ENCODE data around the gene EXD1.

Gene EXD1

GRCh38 chr15:41218851-41219250 is 11.7 kb downstream of the EXD1 start:
- H3K36me3 ChIP-seq (ENCODE audit: control insufficient read depth, insufficient read depth, low read length), result no peaks in the 10 kb centered on the region
- H3K27me3 ChIP-seq (ENCODE audit: control insufficient read depth, insufficient read depth, low read length), result no peaks in the 10 kb centered on the region
- no peak overlapping the region for H3K4me3 ChIP-seq (ENCODE audit: low read depth, low read length)
- no peaks in the 10 kb centered on the region for H3K9me3 ChIP-seq (ENCODE audit: control insufficient read depth, insufficient read depth, low read length)
- H3K9ac ChIP-seq (ENCODE audit: low read depth, low read length), result no peak overlapping the region
- peaks cover 15% of the 10 kb centered on the region for H3K4me1 ChIP-seq (ENCODE audit: control insufficient read depth, insufficient read depth, low read length)

GRCh38 chr15:41215708-41216107 is 14.8 kb downstream of the EXD1 start:
- no peaks in the 10 kb centered on the region for H3K27me3 ChIP-seq (ENCODE audit: control insufficient read depth, insufficient read depth, low read length)
- no peak overlapping the region for H3K9ac ChIP-seq (ENCODE audit: low read depth, low read length)
- H3K9me3 ChIP-seq (ENCODE audit: control insufficient read depth, insufficient read depth, low read length), result no peaks in the 10 kb centered on the region
- no peak overlapping the region for H3K4me3 ChIP-seq (ENCODE audit: low read depth, low read length)
- H3K36me3 ChIP-seq (ENCODE audit: control insufficient read depth, insufficient read depth, low read length), result no peaks in the 10 kb centered on the region
- H3K4me1 ChIP-seq (ENCODE audit: control insufficient read depth, insufficient read depth, low read length), result peaks cover 15% of the 10 kb centered on the region

GRCh38 chr15:41207687-41208448 is 22.7 kb downstream of the EXD1 start:
- no peak overlapping the region for H3K9ac ChIP-seq (ENCODE audit: low read depth, low read length)
- no peaks in the 10 kb centered on the region for H3K4me1 ChIP-seq (ENCODE audit: control insufficient read depth, insufficient read depth, low read length)
- H3K9me3 ChIP-seq (ENCODE audit: control insufficient read depth, insufficient read depth, low read length), result no peaks in the 10 kb centered on the region
- H3K27me3 ChIP-seq (ENCODE audit: control insufficient read depth, insufficient read depth, low read length), result no peaks in the 10 kb centered on the region
- H3K36me3 ChIP-seq (ENCODE audit: control insufficient read depth, insufficient read depth, low read length), result no peaks in the 10 kb centered on the region
- no peak overlapping the region for H3K4me3 ChIP-seq (ENCODE audit: low read depth, low read length)

DNA sequence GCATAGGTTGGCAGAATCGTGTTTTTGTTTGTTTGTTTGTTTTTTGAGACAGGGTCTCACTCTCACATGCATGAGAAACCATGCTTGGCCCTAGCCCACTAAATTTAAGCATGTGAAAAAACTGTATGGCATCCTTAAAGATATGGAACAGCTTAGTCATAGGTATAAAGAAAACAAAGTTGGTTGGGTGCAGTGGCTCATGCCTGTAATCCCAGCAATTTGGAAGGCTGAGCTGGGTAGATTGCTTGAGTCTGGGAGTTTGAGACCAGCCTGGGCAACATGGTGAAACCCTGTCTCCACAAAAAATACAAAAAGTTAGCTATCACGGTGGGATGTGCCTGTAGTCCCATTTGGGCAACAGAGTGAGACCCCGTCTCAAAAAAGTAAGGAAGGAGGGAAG is 25.2 kb downstream of the EXD1 start:
- H3K27me3 ChIP-seq (ENCODE audit: control insufficient read depth, insufficient read depth, low read length), result no peaks in the 10 kb centered on the region
- no peak overlapping the region for H3K4me3 ChIP-seq (ENCODE audit: low read depth, low read length)
- H3K4me1 ChIP-seq (ENCODE audit: control insufficient read depth, insufficient read depth, low read length), result no peaks in the 10 kb centered on the region
- no peaks in the 10 kb centered on the region for H3K36me3 ChIP-seq (ENCODE audit: control insufficient read depth, insufficient read depth, low read length)
- no peaks in the 10 kb centered on the region for H3K9me3 ChIP-seq (ENCODE audit: control insufficient read depth, insufficient read depth, low read length)
- no peak overlapping the region for H3K9ac ChIP-seq (ENCODE audit: low read depth, low read length)

- Histone ChIP-seq H3K36me3 (ENCODE audit: control insufficient read depth, insufficient read depth, low read length) (no peaks in the 10 kb centered on the region), H3K27me3 (ENCODE audit: control insufficient read depth, insufficient read depth, low read length) (no peaks in the 10 kb centered on the region), H3K4me3 (ENCODE audit: low read depth, low read length) (no peak overlapping the region), H3K9ac (ENCODE audit: low read depth, low read length) (no peak overlapping the region), H3K4me1 (ENCODE audit: control insufficient read depth, insufficient read depth, low read length) (no peaks in the 10 kb centered on the region), H3K9me3 (ENCODE audit: control insufficient read depth, insufficient read depth, low read length) (no peaks in the 10 kb centered on the region)
Measured at GRCh38 chr15:41203395-41203794, 27.2 kb downstream of the EXD1 start.

GRCh38 chr15:41199470-41199869 is 31.1 kb downstream of the EXD1 start:
- no peaks in the 10 kb centered on the region for H3K4me1 ChIP-seq (ENCODE audit: control insufficient read depth, insufficient read depth, low read length)
- no peaks in the 10 kb centered on the region for H3K27me3 ChIP-seq (ENCODE audit: control insufficient read depth, insufficient read depth, low read length)
- H3K4me3 ChIP-seq (ENCODE audit: low read depth, low read length), result no peak overlapping the region
- no peak overlapping the region for H3K9ac ChIP-seq (ENCODE audit: low read depth, low read length)
- H3K9me3 ChIP-seq (ENCODE audit: control insufficient read depth, insufficient read depth, low read length), result no peaks in the 10 kb centered on the region
- H3K36me3 ChIP-seq (ENCODE audit: control insufficient read depth, insufficient read depth, low read length), result no peaks in the 10 kb centered on the region

DNA sequence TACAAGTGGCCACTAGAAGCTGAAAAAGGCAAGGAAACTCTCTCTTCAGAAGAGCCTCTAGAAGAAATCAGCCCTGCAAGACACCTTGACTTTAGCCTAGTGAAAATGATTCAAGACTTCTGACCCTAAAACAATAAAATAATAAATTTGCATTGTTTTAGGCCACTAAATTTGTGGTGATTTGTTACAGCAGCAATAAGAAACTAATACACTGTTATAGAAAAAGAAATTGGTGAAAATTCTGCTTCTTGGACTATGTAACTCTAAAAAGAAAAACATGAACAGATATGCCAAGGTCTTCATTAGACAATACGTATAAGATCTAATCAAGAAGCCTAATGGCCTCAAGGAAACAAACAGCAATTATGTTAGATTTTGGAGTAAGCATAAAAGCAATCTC is 36.1 kb downstream of the EXD1 start:
- Histone ChIP-seq H3K4me1 (ENCODE audit: control insufficient read depth, insufficient read depth, low read length) (no peaks in the 10 kb centered on the region), H3K9me3 (ENCODE audit: control insufficient read depth, insufficient read depth, low read length) (no peaks in the 10 kb centered on the region), H3K9ac (ENCODE audit: low read depth, low read length) (no peak overlapping the region)

GRCh38 chr15:41183581-41183980 is 47.0 kb downstream of the EXD1 start:
- Histone ChIP-seq H3K9me3 (ENCODE audit: control insufficient read depth, insufficient read depth, low read length) (no peaks in the 10 kb centered on the region), H3K4me3 (ENCODE audit: low read depth, low read length) (no peak overlapping the region), H3K9ac (ENCODE audit: low read depth, low read length) (no peak overlapping the region), H3K36me3 (ENCODE audit: control insufficient read depth, insufficient read depth, low read length) (no peaks in the 10 kb centered on the region), H3K4me1 (ENCODE audit: control insufficient read depth, insufficient read depth, low read length) (peaks cover 3% of the 10 kb centered on the region), H3K27me3 (ENCODE audit: control insufficient read depth, insufficient read depth, low read length) (no peaks in the 10 kb centered on the region)

More for the DNA sequence above, 36.1 kb downstream of the EXD1 start:
- H3K27me3 ChIP-seq (ENCODE audit: control insufficient read depth, insufficient read depth, low read length), result no peaks in the 10 kb centered on the region
- H3K36me3 ChIP-seq (ENCODE audit: control insufficient read depth, insufficient read depth, low read length), result no peaks in the 10 kb centered on the region
- H3K4me3 ChIP-seq (ENCODE audit: low read depth, low read length), result no peak overlapping the region

DNA sequence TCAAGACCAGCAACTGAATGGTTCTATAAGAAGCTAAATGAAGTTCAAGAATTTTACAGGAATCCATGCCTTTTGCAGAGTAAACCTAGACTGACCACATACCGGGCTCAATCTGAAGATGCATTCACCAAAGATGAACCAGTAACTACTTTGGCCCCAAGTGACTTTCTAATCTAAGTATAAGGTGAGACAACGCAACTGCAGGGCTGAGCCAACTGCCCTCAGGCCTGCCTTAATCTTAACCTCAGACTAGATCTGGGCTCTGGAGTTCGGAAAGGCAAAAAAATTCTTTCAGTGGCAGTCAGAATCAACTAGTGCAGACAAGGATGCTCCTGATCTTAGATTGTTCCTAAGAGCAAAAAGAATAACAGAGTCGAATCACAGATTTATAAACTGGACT is 48.3 kb downstream of the EXD1 start:
- Histone ChIP-seq H3K9ac (ENCODE audit: low read depth, low read length) (no peak overlapping the region), H3K27me3 (ENCODE audit: control insufficient read depth, insufficient read depth, low read length) (no peaks in the 10 kb centered on the region), H3K36me3 (ENCODE audit: control insufficient read depth, insufficient read depth, low read length) (no peaks in the 10 kb centered on the region), H3K9me3 (ENCODE audit: control insufficient read depth, insufficient read depth, low read length) (no peaks in the 10 kb centered on the region), H3K4me3 (ENCODE audit: low read depth, low read length) (no peak overlapping the region), H3K4me1 (ENCODE audit: control insufficient read depth, insufficient read depth, low read length) (peaks cover 3% of the 10 kb centered on the region)

DNA sequence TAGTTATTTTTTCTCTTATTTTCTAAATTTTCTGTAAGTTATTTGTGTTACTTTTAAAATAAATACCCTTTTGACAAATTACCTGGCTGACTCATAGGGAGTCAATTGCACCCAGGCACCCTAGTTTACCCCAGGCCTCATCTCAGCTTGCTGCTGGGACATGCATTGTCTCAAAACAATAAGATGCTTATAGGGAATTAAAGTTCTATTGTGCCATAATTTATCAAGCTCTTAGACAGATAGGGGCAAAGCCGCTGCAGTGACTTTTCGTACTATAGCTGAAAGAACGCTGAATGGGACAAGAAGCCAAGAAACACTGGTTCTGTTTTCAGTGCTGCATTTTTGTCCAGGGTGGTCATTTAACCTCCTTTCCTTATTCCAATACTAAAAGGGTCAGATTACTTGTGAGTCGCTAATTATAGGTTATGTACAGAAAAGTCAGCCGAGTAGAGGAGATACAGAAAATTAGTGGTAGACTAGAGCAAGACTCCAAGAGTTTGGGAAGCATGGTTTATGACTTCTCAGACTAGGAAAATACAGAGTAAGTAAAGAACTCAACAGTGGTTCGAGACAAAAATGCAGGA is 50.3 kb downstream of the EXD1 start:
- no peaks in the 10 kb centered on the region for H3K27me3 ChIP-seq (ENCODE audit: control insufficient read depth, insufficient read depth, low read length)
- no peaks in the 10 kb centered on the region for H3K36me3 ChIP-seq (ENCODE audit: control insufficient read depth, insufficient read depth, low read length)
- no peak overlapping the region for H3K9ac ChIP-seq (ENCODE audit: low read depth, low read length)
- no peak overlapping the region for H3K4me3 ChIP-seq (ENCODE audit: low read depth, low read length)
- H3K4me1 ChIP-seq (ENCODE audit: control insufficient read depth, insufficient read depth, low read length), result peaks cover 3% of the 10 kb centered on the region
- no peaks in the 10 kb centered on the region for H3K9me3 ChIP-seq (ENCODE audit: control insufficient read depth, insufficient read depth, low read length)

DNA sequence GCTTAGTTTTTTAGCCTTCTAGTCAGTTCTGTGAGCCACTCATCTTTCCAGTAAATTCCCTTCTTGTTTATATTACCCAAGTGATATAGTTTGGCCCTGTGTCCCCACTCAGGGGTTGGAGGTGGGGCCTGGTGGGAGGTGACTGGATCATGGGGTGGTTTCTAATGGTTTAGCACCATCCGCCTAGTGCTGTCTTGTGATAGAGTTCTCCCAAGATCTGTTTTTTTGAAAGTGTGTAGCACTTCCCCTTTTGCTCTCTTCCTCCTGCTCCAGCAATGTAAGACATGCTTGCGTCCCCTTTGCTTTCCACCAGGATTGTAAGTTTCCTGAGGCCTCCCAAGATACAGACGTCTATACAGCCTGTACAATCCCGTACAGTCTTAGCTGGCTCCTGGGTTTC is 60.8 kb downstream of the EXD1 start:
- no peaks in the 10 kb centered on the region for H3K9me3 ChIP-seq (ENCODE audit: control insufficient read depth, insufficient read depth, low read length)
- H3K9ac ChIP-seq (ENCODE audit: low read depth, low read length), result no peak overlapping the region
- no peak overlapping the region for H3K4me3 ChIP-seq (ENCODE audit: low read depth, low read length)
- no peaks in the 10 kb centered on the region for H3K27me3 ChIP-seq (ENCODE audit: control insufficient read depth, insufficient read depth, low read length)
- no peaks in the 10 kb centered on the region for H3K36me3 ChIP-seq (ENCODE audit: control insufficient read depth, insufficient read depth, low read length)
- no peaks in the 10 kb centered on the region for H3K4me1 ChIP-seq (ENCODE audit: control insufficient read depth, insufficient read depth, low read length)

DNA sequence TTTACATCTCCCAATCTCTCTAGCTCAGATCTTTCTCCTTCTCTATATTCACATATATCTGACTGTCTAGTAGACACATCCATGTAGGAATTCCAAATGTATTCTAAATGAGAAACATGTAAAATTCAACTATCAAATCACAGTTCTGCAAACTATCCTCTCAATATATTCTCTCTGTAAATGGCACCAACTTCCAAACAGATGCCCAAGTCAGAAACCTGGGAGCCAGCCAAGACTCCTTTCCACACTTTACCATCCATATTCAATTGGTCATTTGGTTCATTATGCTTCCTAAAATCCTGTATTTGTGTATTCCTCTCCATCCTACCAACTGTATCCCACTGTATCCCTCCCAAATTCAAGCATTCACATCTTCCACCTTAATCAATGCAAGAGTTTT is 61.5 kb downstream of the EXD1 start:
- Histone ChIP-seq H3K27me3 (ENCODE audit: control insufficient read depth, insufficient read depth, low read length) (no peaks in the 10 kb centered on the region), H3K4me3 (ENCODE audit: low read depth, low read length) (no peak overlapping the region), H3K4me1 (ENCODE audit: control insufficient read depth, insufficient read depth, low read length) (no peaks in the 10 kb centered on the region), H3K36me3 (ENCODE audit: control insufficient read depth, insufficient read depth, low read length) (no peaks in the 10 kb centered on the region), H3K9ac (ENCODE audit: low read depth, low read length) (no peak overlapping the region), H3K9me3 (ENCODE audit: control insufficient read depth, insufficient read depth, low read length) (no peaks in the 10 kb centered on the region)

Data from iPS-15b (cell line).